GF-D8 (cell line): Measurements from ENCODE around the gene C2CD4D.
"Not testable (repeated sequence)": the region's sequence is repeated elsewhere in the genome, so short reads cannot be mapped to it uniquely, and the experiment has no call there.

ENCODE experiments used
- DNase-seq: peaks from one replicate; lab custom pipeline; 2025; lab: John Stamatoyannopoulos, UW

Gene C2CD4D

DNA sequence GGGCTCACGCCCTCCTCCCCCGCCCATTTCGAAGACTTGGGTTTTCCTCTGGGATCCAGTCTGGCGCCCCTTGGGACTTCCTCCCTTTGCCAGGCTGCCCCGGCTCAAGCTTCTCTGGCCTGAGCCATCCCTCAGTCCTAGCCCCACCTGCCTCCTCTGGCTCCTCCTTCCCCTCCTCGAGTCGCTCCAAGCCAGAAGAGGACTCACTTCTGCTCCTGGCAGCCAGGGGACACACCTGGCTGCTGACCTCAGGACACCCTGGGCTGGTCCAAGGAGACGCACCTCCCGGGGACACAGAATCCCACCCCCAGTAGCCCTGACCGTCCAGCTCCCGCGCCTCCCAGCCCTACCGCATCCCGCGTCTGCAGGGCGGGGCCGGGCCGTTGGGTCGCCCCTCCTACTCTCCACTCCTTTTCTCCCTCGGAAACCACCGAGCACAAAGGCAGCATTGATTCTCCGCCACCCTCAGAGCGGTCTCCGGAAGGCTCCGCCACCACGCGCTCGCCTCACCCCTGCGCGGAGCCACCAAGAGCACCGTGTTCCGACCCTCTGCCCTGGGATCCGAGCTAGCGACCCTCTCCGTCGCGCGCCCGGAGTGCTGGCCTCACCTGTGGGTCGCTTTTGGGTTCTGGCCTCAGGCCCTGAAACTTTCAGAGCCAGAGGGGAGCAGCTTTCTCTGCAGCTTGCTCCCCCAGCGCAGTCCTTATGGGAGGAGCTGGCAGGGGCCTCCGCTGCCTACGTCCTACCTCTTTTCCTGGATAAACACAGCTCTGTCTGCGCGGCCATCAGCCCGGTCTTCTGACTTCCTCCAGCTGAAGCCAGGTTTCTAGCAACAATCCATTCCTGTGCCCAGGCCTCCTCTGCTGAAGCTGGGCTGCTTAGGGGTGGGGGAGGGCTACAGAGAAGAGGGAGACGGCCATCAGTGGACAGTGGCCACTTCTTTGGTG is at the start of gene C2CD4D:
C2CD4D (minus strand) TSS at position 364 of the 947 bp plus-strand sequence. CDS start 831 bp downstream, outside the sequence.
- DNase-seq: no peak

- DNase-seq: no peak
These were observed 49.5 kb upstream of the C2CD4D start for GRCh38 chr1:151888972-151889570.

GRCh38 chr1:151887028-151887427 is 47.4 kb upstream of the C2CD4D start:
- DNase-seq: no peak

DNA sequence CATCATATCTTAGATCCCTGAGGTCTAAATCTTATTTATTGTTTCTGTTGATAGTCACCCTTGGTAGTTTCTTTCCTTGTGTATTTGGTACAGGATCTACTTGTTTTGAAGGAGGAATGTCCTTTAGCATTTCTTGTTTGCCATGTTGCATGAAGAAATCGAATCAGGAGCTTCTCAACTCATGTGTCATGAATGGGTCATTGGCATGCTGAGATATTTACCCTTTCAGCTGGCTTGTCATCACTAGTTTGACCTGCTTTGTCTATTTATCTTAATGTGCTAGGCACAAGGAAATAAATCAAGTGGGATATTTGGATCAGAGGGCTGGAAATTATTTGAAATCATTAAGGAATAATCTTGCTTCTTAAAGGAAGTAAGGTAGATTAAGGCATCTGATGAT is 45.9 kb upstream of the C2CD4D start:
- no peak for DNase-seq

- not testable (repeated sequence) for DNase-seq
These were observed 45.3 kb upstream of the C2CD4D start for GRCh38 chr1:151884879-151885278.

- not testable (repeated sequence) for DNase-seq
These were observed 44.8 kb upstream of the C2CD4D start for GRCh38 chr1:151884445-151884844.

DNA sequence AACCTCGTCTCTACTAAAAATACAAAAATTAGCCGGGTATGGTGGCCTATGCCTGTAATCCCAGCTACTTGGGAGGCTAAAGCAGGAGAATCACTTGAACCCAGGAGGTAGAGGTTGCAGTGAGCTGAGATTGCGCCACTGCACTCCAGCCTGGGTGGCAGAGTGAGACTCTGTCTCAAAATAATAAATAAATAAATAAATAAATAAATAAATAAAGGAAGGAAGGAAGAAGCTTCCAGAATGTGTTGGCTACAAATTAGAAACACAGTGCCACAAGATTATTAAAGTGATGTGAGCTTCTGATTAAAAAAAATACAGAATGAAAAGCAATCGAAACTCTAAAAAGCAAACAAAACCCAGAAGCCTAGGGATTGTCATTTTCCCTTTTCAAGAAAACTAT is 44.3 kb upstream of the C2CD4D start:
- DNase-seq: not testable (repeated sequence)

GRCh38 chr1:151882918-151883317 is 43.3 kb upstream of the C2CD4D start:
- DNase-seq: not testable (repeated sequence)

DNA sequence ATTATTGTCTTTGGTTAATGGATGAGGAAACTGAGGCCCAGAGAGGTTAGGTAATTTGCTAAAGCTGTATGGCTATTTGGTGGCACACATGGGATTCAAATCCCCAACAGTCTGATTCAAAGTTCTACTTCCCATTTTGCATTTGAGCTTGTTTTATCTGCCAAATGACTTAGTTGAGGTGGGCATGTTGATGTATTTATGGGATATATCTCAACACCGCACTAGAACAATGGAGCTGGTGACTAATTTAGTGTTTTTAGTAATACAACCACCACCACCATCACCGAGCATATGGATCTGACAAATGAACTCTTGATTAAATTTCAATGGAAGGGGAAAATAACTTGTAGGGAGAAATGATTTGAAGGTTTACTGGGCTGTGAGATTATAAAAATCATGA is 42.8 kb upstream of the C2CD4D start:
- no peak for DNase-seq

DNA sequence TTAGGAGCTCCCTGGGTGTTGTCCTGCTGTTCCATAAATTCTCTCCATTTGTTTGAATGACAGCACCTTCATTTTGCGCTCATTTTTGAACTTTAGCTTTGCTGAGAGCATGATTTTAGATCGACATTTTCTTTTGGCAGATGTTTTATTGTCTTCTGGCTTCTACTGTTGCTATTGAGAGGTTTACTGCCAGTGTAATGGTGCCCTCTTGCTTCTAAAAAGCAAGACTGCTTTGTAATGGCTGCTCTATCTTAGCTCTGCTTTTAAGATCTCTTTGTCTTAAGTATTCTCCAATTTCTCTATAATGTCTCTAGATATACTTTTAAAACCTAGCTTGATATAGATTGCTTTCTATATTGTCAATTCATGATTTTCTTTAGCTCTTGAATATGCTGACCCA is 41.9 kb upstream of the C2CD4D start:
- no peak for DNase-seq

DNA sequence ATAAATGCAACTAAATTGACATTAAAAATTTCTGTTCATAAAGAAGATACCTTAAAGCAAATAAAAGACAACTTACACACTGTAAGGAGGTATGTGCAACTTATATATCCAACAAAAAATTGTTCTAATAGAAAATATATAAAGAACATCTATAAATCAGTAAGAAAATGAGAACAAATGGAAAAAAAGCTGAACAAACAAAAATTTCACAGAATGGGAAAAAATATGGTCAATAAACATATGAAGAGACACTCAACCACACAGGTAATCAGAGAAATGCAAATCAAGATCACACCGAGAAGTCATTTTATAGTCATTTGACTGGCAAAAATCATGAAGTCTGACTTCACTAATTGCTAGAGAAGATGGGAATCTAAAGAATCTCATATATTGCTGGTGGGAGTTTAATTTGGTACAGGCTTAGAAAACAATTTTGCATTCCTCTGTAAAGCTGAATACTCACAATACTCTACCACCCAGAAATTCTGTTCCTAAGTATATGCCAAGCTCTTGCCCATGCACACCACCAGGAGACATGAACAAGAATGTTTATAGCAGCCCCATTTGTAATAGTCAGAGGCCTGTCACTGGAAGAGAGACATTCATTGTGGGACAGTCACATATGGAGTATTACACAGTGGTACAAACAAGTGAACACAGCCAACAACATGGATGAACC is 35.9 kb upstream of the C2CD4D start:
- no peak for DNase-seq

DNA sequence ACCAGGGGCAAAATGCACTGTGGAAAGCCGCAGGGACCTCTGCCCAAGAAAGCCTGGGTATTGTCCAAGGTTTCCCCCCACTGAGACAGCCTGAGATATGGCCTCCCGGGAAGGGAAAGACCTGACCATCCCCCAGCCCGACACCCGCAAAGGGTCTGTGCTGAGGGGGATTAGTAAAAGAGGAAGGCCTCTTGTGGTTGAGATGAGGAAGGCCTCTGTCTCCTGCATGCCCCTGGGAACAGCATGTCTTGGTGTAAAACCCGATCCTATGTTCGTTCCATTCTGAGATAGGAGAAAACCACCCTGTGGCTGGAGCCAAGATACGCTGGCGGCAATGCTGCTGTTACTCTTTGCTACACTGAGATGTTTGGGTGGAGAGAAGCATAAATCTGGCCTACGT is 33.2 kb upstream of the C2CD4D start:
- DNase-seq: not testable (repeated sequence)

DNA sequence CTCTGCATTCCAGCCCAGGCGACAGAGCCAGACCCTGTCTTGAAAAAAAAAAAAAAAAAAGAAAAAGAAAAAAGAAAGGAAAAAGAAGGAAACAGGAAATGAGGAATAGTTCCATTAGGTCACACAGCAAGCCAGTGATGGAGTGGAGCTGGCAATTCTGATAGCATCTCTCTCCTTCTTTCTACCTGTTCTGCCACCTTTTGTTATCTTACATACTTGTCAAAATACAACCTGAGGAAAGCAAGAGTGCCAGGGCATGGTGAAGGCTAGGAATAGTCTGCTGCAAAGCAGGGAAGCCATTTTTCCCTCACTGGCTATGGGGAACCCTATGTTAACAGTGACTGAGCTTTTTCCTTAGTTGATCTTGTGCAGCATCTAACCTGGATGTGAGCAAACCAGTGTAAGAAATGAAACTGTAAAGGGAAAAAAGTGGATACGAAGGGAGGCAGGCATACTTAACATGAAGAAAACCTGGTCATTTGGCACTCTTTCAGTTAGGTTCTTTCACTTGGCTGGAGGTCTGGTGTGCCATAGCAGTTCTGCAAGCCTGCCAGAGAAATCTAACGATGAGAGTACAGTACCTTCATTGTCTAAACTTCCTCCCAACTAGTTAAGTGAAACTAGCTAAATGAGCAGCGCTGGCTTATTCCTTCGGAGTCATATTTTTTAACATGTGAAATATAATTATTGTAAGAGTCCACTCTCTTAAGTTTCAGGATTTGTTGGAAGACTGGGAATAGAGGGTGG is 31.8 kb upstream of the C2CD4D start:
- DNase-seq: no peak

DNA sequence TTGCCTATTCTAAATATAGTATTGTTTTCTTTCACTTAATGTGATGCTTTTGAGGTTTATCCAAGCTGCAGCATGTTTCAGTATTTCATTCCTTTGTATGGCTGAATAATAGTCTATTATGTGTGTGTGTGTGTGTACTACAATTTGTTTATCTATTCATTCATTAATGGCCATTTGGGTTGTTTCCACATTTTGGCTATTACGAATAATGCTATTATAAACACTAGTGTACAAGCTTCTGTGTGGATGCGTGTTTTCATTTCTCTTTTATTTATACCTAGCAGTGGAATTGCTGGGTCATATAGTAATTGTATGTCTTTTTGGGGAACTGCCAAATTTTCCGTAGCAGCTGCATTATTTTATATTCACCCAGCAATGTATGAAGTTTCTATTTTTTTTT is 28.9 kb upstream of the C2CD4D start:
- DNase-seq: no peak

DNA sequence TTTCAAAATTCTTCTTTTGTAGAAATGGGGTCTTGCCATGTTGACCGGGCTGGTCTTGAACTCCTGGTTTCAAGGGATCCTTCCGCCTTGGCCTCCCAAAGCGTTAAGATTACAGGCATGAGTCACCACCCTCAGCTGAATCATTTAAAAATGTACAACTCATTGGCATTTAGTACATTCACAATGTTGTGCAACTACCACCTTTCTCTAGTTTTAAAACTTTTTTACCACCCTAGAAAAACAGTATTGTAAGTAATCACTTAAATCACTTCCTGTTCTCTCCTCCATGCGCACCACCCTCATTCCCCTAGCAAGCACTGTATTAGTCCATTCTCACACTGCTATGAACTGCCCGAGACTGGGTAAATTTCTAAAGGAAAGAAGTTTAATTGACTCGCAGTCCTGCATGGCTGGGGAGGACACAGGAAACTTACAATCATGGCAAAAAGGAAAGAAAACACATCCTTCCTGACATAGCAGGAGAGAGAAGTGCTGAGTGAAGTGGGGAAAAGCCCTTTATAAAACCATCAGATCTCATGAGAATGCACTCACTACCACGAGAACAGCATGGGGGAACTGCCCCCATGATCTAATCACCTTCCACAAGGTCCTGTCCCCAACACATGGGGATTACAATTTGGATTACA is 28.3 kb upstream of the C2CD4D start:
- no peak for DNase-seq

GRCh38 chr1:151867321-151867720 is 27.7 kb upstream of the C2CD4D start:
- DNase-seq: no peak

- no peak for DNase-seq
These were observed 24.8 kb upstream of the C2CD4D start for GRCh38 chr1:151864411-151864810.

GRCh38 chr1:151862604-151863003 is 23.0 kb upstream of the C2CD4D start:
- no peak for DNase-seq

DNA sequence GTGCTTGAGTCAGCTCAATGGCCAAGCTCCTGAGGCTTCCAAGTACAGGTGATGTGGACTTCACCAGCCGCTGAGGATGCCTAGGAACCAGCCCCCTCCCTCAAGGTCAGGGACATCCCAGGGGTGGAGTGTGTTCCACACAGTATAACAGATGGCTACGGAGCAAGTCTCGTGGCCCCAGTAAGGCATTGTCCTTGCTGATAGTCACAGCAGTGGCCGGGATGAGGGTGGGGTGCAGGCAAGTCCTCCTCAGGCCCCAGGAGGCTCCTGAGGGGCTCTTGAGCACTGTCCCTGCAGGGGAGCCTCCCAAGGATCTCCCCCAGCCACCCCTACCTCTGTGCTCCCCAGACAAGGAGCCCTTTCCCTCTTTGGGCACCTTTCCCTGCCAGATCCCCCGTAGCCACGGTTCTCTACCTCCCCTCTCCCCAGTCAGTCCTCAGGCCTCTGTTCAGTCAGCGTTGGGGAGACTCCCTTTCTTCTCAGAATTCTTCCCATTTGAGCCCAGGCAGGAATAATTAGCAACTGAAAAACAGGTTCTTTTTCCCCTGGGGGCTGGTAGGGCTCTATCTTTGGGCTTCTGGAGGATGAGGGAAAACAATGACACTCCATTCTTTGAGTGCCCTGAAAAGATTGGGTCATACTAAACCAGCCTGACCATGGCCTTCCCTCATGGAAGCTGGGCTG is 21.0 kb upstream of the C2CD4D start:
- DNase-seq: no peak

DNA sequence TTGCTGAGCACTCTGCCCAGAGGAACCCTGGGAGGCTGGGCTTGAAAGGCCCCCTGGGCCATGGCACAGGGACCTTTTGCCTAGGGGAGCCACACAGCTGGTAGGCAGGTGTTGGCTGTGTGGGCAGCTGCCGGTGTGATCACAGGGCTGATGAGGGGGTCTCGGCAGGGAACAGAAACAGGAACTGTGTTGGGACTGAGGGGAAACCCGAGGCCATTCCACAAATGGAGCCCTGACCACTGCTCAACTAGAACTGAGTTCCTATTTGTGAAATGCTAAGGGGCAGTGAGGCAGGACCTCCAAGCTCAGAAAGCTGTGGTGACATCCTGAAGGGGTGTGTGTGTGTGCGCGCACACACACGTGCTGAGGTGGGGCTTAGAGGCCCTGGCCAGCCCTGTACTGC is 20.3 kb upstream of the C2CD4D start:
- no peak for DNase-seq
